ENCODE data around the gene ELMOD1. TPM values are rescaled to one million over a fixed set of nuclear protein-coding genes. Genes with fewer than 3 reads are reported as not detected.
A peak's percentile ranks its signal among the peaks of the same experiment; 100 is the strongest.
"Not testable (repeated sequence)": the region's sequence is repeated elsewhere in the genome, so short reads cannot be mapped to it uniquely, and the experiment has no call there.

The ELMOD1 gene
- total RNA-seq, 2 experiments from 2014 or later, result not detected

GRCh38 chr11:107564877-107565218 lies 26.1 kb upstream of the ELMOD1 start:
- Histone ChIP-seq H3K36me3 (ENCODE audit: insufficient read depth, low read length) (peaks cover 6% of the 10 kb centered on the region), H3K27ac (ENCODE audit: low read depth in 1 of 2, low read length in 2 of 2) (peak overlapping the region; percentile 57 to 69), H3K4me3 (ENCODE audit: low read length) (peak overlapping the region; percentile 70), H3K9me3 (ENCODE audit: control insufficient read depth in 1 of 2, insufficient read depth in 1 of 2, low read length in 2 of 2) (no peaks in the 10 kb centered on the region), H3K27me3 (ENCODE audit: control insufficient read depth in 1 of 2, insufficient read depth in 2 of 2, low read length in 2 of 2) (no peaks in the 10 kb centered on the region), H3K4me1 (ENCODE audit: insufficient read depth, low read length) (peaks cover 16% of the 10 kb centered on the region)
- Mint-ChIP-seq H3K4me3 (peak overlapping the region; percentile 91), H3K4me1 (ENCODE audit: low read depth) (peaks cover 56% of the 10 kb centered on the region), H3K36me3 (ENCODE audit: low read depth) (peaks cover 25% of the 10 kb centered on the region), H3K27me3 (no peaks in the 10 kb centered on the region), H3K9me3 (no peaks in the 10 kb centered on the region), H3K27ac (peak overlapping the region; percentile 85)
- ATAC-seq (ENCODE audit: poor library complexity), result no peak
- CTCF ChIA-PET, result interaction anchor here (2.2 kb wide), 1 partner anchor 16 kb away, joined by 6 read pairs; no protein-coding TSS in a partner anchor
- no peak for DNase-seq
- POLR2A ChIA-PET, result interaction anchor here (1.5 to 1.8 kb wide), 3 partner anchors 19 to 1100 kb away, joined by 3 to 8 read pairs (median 5); partner anchors contain the start of genes CWF19L2 and DDX10
- intact Hi-C loops (cut with DNase I, micrococcal nuclease), result loop anchor here (1.0 to 10.0 kb wide), 5 partner anchors 16 to 902 kb away; partner anchors contain the start of genes C11orf65 (in 1 of the 2) and CUL5 (in 1 of the 2)
- no peak for TF ChIP-seq CTCF (IDR thresholded peaks at IDR 0.05)

- Mint-ChIP-seq H3K4me1 (ENCODE audit: low read depth) (peaks cover 56% of the 10 kb centered on the region), H3K4me3 (peak within 1 kb of the TSS; percentile 91), H3K9me3 (no peaks in the 10 kb centered on the region), H3K27me3 (no peaks in the 10 kb centered on the region), H3K36me3 (ENCODE audit: low read depth) (peaks cover 21% of the 10 kb centered on the region), H3K27ac (peak within 1 kb of the TSS; percentile 85)
- Histone ChIP-seq H3K27ac (ENCODE audit: low read depth in 1 of 2, low read length in 2 of 2) (peak within 1 kb of the TSS; percentile 57 to 69), H3K4me1 (ENCODE audit: insufficient read depth, low read length) (peaks cover 16% of the 10 kb centered on the region), H3K4me3 (ENCODE audit: low read length) (peak within 1 kb of the TSS; percentile 70), H3K36me3 (ENCODE audit: insufficient read depth, low read length) (peaks cover 3% of the 10 kb centered on the region), H3K9me3 (ENCODE audit: control insufficient read depth in 1 of 2, insufficient read depth in 1 of 2, low read length in 2 of 2) (no peaks in the 10 kb centered on the region), H3K27me3 (ENCODE audit: control insufficient read depth in 1 of 2, insufficient read depth in 2 of 2, low read length in 2 of 2) (no peaks in the 10 kb centered on the region)
- intact Hi-C loops (cut with DNase I, micrococcal nuclease), result loop anchor here (1.0 to 10.0 kb wide), 3 partner anchors 16 to 442 kb away; partner anchors contain the start of gene CUL5 (in 1 of the 2)
- DNase-seq (peak; percentile 62 to 90 (median 72)), ATAC-seq (ENCODE audit: poor library complexity) (peak; percentile 95)
- ChIA-PET CTCF (interaction anchor here (2.2 kb wide), 1 partner anchor 16 kb away, joined by 6 read pairs; no protein-coding TSS in a partner anchor), POLR2A (interaction anchor here (1.4 to 1.8 kb wide), 4 partner anchors 20 to 1100 kb away, joined by 3 to 8 read pairs (median 4); partner anchors contain the start of genes CWF19L2 and DDX10)
- TF ChIP-seq CTCF (IDR thresholded peaks at IDR 0.05), result no peak
These were observed 25.6 kb upstream of the ELMOD1 start, which contains the start of gene ALKBH8 for GRCh38 chr11:107565219-107565937. Gene ALKBH8, minus strand, starts transcription at chr11:107565735. Its CDS starts 4,842 bp downstream, at chr11:107560893.

- ChIA-PET POLR2A (interaction anchor here (1.4 to 1.8 kb wide), 4 partner anchors 20 to 1099 kb away, joined by 3 to 8 read pairs (median 4); partner anchors contain the start of genes CWF19L2 and DDX10), CTCF (interaction anchor here (2.2 kb wide), 1 partner anchor 17 kb away, joined by 6 read pairs; no protein-coding TSS in a partner anchor)
- H3K4me3 Mint-ChIP-seq, result peak overlapping the region; percentile 91
- peaks cover 20% of the 10 kb centered on the region for H3K36me3 Mint-ChIP-seq (ENCODE audit: low read depth)
- H3K36me3 ChIP-seq (ENCODE audit: insufficient read depth, low read length); H3K9me3 ChIP-seq (ENCODE audit: control insufficient read depth in 1 of 2, insufficient read depth in 1 of 2, low read length in 2 of 2); DNase-seq; H3K27me3 Mint-ChIP-seq; H3K27me3 ChIP-seq (ENCODE audit: control insufficient read depth in 1 of 2, insufficient read depth in 2 of 2, low read length in 2 of 2); ATAC-seq (ENCODE audit: poor library complexity); H3K9me3 Mint-ChIP-seq: not testable (repeated sequence)
- Histone ChIP-seq H3K4me3 (ENCODE audit: low read length) (peak overlapping the region; percentile 70), H3K4me1 (ENCODE audit: insufficient read depth, low read length) (peaks cover 16% of the 10 kb centered on the region), H3K27ac (ENCODE audit: low read depth in 1 of 2, low read length in 2 of 2) (peak overlapping the region; percentile 57 to 69)
- H3K4me1 Mint-ChIP-seq (ENCODE audit: low read depth), result peaks cover 53% of the 10 kb centered on the region
- peak overlapping the region; percentile 85 for H3K27ac Mint-ChIP-seq
- intact Hi-C loops (cut with DNase I, micrococcal nuclease), result loop anchor here (1.0 to 10.0 kb wide), 4 partner anchors 17 to 441 kb away; partner anchors contain the start of genes CUL5 (in 1 of the 2) and CWF19L2 (in 1 of the 2)
These were observed 24.9 kb upstream of the ELMOD1 start for GRCh38 chr11:107565955-107566501.

All from CD4-positive, alpha-beta T cell (primary cell).